SH-SY5Y (cell line): ENCODE measurements around the gene TOMM22.

ENCODE experiments used
- GATA2 ChIP-seq: IDR thresholded peaks from 2 replicates; pipeline ENCODE4 v1.6.1; 2011; ENCODE audit warnings: mild to moderate bottlenecking, low read depth, low read length
- GATA3 ChIP-seq: IDR thresholded peaks from 2 replicates; pipeline ENCODE4 v1.6.1; 2011; ENCODE audit warnings: low read depth, mild to moderate bottlenecking, low read length, moderate library complexity

DNA sequence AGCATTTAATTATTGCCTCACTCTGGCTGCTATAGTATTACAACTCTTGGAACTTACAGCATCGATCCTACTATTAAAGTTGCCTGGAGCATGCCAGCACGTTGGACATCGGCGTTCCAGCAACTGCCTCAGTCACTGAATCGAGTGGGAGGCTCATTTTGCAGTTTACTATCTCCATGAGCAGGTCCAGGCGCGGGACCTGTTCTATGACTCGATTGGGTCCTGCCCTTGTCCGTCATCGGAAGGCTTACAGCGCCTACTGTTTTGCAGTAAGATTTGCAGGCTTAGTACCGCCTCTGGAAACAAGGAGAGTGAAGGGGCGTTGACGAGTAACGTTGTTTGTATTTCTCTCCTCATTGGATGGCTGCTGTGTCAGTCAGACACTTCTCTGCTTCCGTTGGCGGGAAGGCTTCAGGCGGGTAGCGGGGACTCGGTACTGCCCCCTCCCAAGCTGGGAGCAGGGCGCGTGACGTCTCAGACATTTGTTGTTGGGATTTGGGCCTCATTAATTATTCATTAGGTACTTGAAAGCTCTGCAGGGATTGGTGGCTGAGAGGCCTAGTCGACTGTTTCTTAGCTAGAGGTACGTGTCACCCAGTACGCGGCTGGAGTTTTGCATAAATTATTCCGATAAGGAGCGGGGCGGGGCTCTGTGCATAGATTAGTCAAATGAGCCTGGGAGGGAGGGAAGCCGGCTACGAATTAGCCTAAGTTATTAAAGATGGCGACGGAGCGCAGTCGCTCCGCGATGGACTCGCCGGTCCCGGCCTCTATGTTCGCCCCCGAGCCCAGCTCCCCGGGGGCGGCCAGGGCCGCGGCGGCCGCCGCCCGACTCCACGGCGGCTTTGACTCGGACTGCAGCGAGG lies 23.7 kb downstream of the TOMM22 start, which contains the start of gene GTPBP1:
- TF ChIP-seq GATA3, result no peak
- no peak for TF ChIP-seq GATA2
